Measurements from ENCODE around the gene KCNV2.

KCNV2 gene

DNA sequence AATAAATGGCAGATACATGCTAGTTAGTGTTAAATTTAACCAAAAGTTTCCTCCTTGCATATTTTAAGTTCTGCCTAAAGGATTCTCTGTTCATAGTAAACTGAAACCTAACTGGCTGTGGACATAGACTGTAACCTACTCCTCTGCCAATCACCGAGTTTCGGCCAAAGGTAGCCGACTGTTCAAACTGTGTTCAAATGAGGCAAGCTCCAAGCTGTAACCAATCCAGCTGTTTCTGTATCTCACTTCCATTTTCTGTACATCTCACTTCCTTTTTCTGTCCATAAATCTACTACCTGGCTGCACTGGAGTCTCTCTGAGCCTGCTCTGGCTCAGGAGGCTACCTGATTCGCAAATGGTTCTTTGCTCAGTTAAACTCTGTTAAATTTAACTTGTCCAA is 44.1 kb downstream of the KCNV2 start:
- DNase-seq, result no peak

DNA sequence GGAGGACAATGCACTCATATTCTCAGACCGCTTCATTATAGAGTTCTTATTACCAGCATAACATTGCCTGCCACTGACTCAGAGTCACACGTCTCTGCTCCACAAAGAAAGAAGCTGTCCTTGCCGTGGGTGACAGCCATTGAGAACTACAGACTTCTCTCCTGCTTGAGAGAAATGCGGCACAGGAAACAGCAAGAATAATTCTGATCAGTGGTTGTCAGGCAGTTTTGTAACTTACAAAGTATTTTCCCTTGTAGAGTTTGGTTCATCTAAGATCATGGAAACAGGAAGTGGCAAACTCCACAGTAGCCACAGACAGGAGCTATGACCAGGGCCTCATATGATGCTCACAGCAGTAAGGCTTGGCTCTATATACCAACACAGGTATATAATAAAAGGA is 47.0 kb downstream of the KCNV2 start:
- no peak for DNase-seq

DNA sequence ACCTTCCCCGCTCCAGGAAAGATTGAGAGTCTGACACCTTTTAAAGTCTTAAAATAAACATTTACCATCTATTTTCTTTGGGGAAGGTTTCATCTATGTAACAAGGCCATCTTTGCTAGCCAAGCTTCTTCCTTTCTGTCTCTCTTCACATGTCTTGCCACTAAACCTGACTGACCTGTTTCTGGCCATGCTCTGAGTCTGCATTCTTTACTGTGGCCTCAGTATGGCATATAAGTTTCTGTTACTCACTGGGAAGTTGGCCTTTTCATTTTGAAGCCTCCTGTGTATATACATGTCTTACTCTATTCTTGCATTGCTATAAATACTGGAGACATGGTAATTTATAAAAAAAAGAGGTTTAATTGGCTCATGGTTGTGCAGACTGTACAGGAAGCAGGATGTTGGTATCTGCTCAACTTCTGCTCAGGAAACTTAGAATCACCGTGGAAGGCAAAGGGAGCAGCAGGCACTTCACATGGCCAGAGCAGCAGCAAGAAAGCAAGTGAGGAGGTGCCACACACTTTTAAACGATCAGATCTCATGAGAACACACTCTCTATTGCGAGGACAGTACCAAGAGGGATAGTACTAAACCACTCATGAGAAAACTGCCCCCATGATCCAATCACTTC is 48.1 kb downstream of the KCNV2 start:
- no peak for DNase-seq

DNA sequence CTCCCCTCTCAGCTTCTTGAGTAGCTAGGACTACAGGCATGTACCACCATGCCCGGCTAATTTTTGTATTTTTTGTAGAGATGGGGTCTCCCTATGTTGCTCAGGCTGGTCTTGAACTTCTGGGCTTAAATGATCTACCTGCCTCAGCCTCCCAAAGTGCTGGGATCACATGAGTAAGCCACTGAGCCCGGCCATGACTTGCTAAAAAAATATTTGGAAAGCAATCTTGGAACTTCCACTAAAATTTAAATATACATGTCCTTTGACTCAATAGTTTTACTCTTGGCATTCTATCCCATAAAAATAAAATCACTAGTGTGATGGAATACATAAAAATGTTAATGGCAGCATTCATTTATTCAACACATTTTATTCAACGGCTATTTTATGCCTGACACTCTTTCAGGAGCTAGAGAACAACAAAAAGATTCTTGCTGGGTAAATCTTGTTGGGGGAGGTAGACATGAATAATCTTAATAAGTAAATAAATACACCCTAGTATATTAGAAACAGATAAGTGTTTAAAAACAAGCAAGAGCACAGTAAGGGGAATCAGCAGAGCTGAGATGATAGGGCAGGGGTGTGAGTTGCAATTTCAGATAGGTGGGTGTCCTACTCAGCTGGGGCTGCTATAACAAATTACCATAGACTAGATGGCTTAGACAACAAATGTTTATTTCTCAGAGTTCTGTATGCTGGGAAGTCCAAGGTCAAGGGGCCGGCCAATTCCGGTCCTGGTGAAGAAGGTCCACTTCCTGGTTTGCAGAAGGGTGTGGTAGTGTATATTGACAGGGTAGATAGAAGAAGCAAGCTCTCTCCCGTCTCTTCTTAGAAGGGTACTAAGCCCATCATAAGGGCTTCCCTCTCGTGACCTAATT is 50.7 kb downstream of the KCNV2 start:
- DNase-seq, result no peak

GRCh38 chr9:2771087-2771486 is 53.8 kb downstream of the KCNV2 start:
- no peak for DNase-seq

- DNase-seq, result no peak
Observed at GRCh38 chr9:2771661-2772060, 54.4 kb downstream of the KCNV2 start.

DNA sequence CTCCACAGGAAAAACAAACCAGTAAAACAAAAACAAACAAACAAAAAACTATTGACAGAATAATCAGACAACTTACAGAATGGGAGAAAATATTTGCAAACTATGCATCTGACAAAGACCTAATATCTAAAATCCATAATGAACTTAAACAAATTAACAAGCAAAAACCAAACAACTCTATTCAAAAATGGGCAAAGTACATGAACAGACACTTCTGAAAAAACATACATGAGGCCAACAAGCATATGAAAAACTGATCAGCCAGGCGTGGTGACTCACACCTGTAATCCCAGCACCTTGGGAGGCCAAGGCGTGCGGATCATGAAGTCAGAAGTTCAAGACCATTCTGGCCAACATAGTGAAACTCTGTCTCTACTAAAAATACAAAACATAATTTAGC is 60.1 kb downstream of the KCNV2 start:
- DNase-seq, result no peak

GRCh38 chr9:2778816-2779215 is 61.5 kb downstream of the KCNV2 start:
- DNase-seq, result no peak

All from retina (tissue), 1 donor.